Stimulated activated CD8-positive, alpha-beta memory T cell treated with anti-CD3 and anti-CD28 coated beads, Interleukin-4, amount 100 ng/mL, for 48 hours (primary cell): ENCODE measurements around the gene BCL2.
A peak's percentile ranks its signal among the peaks of the same experiment; 100 is the strongest.
"Not testable (repeated sequence)": the region's sequence is repeated elsewhere in the genome, so short reads cannot be mapped to it uniquely, and the experiment has no call there.

Experiments
- DNase-seq: peaks from one replicate; pipeline ENCODE4 v3.0.0-alpha.2; 2020

BCL2 gene

GRCh38 chr18:63257453-63257852 lies 62.1 kb downstream of the BCL2 start:
- no peak for DNase-seq

GRCh38 chr18:63255435-63255834 lies 64.1 kb downstream of the BCL2 start:
- no peak for DNase-seq

GRCh38 chr18:63254716-63255399 lies 64.7 kb downstream of the BCL2 start:
- no peak for DNase-seq

GRCh38 chr18:63253428-63254372 lies 65.9 kb downstream of the BCL2 start:
- no peak for DNase-seq

GRCh38 chr18:63253014-63253413 lies 66.6 kb downstream of the BCL2 start:
- DNase-seq = no peak

GRCh38 chr18:63249771-63250170 lies 69.8 kb downstream of the BCL2 start:
- DNase-seq = no peak

- no peak for DNase-seq
Measured at GRCh38 chr18:63247926-63248325, 71.6 kb downstream of the BCL2 start.

- DNase-seq = no peak
Measured at GRCh38 chr18:63247506-63247905, 72.1 kb downstream of the BCL2 start.

- DNase-seq = no peak
Measured at GRCh38 chr18:63245600-63245999, 74.0 kb downstream of the BCL2 start.

- DNase-seq = no peak
Measured at GRCh38 chr18:63244607-63245006, 75.0 kb downstream of the BCL2 start.

GRCh38 chr18:63241760-63242159 lies 77.8 kb downstream of the BCL2 start:
- DNase-seq = no peak

GRCh38 chr18:63241317-63241712 lies 78.3 kb downstream of the BCL2 start:
- no peak for DNase-seq

GRCh38 chr18:63240531-63241316 lies 78.8 kb downstream of the BCL2 start:
- DNase-seq = no peak

GRCh38 chr18:63238693-63239075 lies 80.9 kb downstream of the BCL2 start:
- DNase-seq = no peak

GRCh38 chr18:63237881-63238692 lies 81.5 kb downstream of the BCL2 start:
- no peak for DNase-seq

- no peak for DNase-seq
Measured at GRCh38 chr18:63236921-63237846, 82.4 kb downstream of the BCL2 start.

- no peak for DNase-seq
Measured at GRCh38 chr18:63236406-63236805, 83.2 kb downstream of the BCL2 start.

GRCh38 chr18:63235920-63236319 lies 83.6 kb downstream of the BCL2 start:
- DNase-seq = not testable (repeated sequence)

GRCh38 chr18:63234841-63235240 lies 84.7 kb downstream of the BCL2 start:
- no peak for DNase-seq

GRCh38 chr18:63234432-63234831 lies 85.1 kb downstream of the BCL2 start:
- no peak for DNase-seq

- DNase-seq = peak; percentile 58
Measured at GRCh38 chr18:63233334-63233733, 86.2 kb downstream of the BCL2 start.
